HG02571 (cell line): ENCODE results near the gene TLNRD1.
"Not testable (repeated sequence)": the region's sequence is repeated elsewhere in the genome, so short reads cannot be mapped to it uniquely, and the experiment has no call there.

Experiments
- ATAC-seq: cut with Tn5 transposase; IDR thresholded peaks from one replicate; pipeline ENCODE4 v1.9.1; 2021; ENCODE audit warnings: mild to moderate bottlenecking, moderate library complexity; ENCODE audit not compliant: unreplicated experiment

Gene TLNRD1

DNA sequence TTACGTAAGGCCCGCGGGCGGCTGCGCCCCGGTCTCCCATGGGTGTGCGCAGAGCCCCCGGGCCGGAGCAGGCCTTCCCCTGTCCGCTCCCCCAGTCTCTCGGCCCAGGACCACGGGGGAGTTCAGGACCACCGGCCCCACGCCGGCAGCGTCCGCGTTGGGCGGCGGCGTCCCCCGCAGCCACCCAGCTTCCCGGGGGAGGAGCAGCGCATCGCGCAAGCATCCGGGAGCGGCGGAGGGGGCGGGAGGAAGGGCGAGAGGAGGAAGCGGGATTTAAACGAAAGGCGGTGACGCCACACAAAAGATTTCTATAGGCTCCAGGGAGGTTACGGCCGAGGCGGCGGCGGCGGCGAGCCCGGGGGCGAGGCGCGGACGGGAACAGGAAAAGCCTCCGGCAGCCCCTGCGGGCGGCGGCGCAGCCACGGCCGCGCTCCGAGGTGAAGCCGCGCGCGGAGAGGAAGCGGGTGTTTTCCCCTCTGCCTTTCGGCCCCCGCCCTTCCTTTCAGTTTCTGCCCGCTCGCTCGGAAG is at the start of gene TLNRD1:
TSS of gene TLNRD1 (plus strand) at position 300 of the 528 bp plus-strand sequence. CDS start 1,349 bp downstream, outside the sequence.
- ATAC-seq = peak; percentile 55

- ATAC-seq = no peak
These were observed 48.8 kb upstream of the TLNRD1 start for GRCh38 chr15:80951941-80952340.

DNA sequence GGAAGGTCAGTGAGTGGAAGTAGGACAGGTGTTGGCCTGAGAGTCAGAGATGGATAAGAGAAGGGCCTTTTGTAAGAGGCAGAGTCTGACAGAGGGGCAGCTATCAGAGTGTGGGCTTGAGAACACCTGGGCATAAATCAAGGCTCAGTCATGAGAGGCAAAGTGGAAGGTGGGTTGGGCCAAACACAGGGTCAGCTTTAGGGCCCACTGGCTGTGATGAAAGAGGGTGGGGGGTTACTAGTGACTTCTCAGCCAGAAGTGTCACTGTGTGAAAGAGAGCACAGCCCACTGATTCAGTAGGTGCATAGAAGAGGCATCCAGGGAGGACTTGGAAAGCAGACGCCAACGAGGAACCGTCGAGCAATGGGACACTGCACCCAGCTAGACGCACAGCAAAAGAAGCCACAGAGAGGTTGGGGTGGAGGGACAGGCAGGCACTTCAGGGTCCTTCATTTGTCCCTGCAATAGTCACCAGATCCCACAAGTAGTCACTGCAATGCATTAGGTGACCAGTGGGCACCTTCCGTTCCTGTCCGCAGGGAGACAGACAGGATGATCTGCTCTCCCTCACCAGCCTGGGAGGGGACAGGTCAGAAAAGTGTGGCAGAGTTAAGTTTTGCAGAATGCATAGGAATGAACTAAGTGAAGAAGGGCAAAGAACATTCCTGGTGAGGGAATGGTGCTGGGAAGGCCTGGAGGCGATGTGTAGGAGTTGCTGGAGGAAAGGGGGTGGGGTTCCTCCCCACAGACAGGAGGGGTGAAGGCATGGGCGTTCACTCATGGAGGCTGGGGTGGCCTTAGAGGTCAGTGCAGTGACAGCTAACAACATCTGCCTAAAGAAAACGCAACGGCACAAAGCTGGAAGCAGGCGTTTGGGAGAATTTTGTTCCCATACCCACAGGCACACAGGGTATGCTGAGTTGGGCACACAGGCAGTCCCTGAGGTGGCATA is 47.4 kb upstream of the TLNRD1 start:
- no peak for ATAC-seq

DNA sequence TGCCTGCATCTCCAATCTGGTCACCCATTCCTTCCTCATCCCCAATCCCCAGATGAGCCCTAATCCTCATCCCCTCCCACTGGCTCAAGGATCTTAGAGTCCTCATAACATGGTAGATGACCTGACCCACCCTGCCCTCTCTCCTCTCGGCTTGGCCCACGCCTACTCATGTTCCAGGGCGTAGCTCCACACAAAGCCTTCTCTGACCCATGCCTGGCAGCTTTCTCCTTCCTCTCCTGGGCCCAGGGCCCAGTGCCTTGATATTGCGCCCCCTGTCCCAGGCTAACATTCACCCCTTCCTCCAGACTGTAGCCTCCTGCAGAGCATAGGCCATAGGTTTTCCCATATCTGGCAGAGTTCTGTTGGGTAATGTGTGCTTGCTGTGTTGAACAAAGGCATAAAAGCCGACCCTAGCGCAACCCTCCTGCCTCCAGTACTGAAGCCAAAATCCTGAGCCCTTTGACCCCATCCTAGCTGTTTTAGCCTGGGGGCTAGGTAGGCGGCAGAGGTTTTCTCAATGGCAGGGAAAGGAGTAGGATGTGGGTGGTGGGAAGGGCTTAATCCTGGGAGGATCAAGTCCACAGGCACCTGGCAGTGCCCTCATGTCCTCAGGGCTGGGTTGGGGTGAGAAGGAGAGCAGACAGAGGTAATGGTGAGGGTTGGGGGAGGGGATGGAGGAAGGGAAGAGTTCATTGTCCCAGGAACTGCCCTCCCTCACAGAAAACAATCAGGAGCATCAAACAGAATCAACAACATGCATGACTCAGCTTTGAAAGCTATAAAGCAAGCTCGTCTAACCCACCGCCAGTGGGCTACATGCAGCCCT is 46.6 kb upstream of the TLNRD1 start:
- no peak for ATAC-seq

- ATAC-seq = not testable (repeated sequence)
These were observed 44.9 kb upstream of the TLNRD1 start for GRCh38 chr15:80955571-80956452.

- no peak for ATAC-seq
These were observed 43.2 kb upstream of the TLNRD1 start for GRCh38 chr15:80957556-80957955.

GRCh38 chr15:80957976-80958375 is 42.7 kb upstream of the TLNRD1 start:
- no peak for ATAC-seq

- ATAC-seq = no peak
These were observed 41.8 kb upstream of the TLNRD1 start for GRCh38 chr15:80958818-80959495.

- not testable (repeated sequence) for ATAC-seq
These were observed 35.3 kb upstream of the TLNRD1 start for GRCh38 chr15:80965454-80965853.

DNA sequence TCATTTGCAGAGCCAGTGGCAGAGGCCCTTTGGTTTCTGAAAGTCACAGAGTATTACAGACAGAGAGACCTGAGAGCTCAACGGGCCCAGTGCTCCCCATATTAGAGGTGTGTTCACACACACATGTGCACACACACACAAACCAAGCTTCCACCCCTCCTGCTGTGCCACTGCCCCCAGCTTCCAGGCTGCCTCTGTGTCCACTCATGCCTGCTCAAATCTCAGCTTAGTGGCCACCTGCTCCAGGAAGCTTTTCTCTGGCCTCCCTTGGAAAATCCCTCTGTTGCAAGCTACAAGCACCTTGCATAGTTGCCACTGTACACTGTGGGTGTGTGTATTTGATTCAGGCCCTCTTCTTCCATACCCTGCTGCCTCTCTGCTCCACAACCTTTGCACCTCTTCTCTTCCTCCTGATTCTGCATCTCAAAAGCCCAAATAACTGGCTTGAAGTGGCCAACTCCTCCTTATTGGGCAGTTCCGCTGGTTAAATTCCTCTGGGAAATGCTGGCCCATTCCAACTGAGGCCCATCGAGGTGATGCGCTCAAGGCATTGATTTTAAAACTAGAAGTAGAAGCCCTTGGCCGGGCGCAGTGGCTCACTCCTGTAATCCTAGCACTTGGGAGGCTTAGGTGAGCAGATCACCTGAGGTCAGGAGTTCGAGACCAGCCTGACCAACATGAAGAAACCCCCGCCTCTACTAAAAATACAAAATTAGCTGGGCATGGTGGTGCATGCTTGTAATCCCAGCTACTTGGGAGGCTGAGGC is 34.1 kb upstream of the TLNRD1 start:
- ATAC-seq = no peak

- no peak for ATAC-seq
These were observed 33.3 kb upstream of the TLNRD1 start for GRCh38 chr15:80967451-80967850.

DNA sequence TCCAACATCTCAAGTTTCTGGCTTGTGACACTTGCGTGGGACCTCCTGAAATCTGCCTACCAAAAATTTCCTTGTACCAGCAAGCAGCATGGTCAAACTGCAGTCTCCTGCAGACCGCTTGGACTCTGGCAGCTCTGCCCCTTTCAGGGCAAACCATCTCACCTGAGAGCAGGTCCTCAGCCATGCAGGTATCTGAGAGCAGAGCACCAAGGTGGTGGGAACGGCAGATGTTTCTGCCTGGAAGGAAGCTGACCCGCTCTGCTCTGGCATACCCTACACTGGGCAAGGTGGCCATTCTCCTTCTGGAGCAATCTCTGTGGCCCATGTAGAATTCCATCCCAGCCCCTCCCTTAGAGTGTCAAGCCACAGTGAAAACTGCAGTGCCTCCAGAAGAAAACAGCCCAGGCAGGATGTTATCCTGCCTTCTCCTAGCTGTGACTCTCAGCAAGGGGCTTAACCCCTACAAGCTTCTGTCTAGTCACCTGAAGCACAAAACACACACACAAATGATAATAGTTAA is 32.7 kb upstream of the TLNRD1 start:
- no peak for ATAC-seq

GRCh38 chr15:80969316-80969715 is 31.4 kb upstream of the TLNRD1 start:
- ATAC-seq = no peak

GRCh38 chr15:80970018-80970657 is 30.6 kb upstream of the TLNRD1 start:
- no peak for ATAC-seq

DNA sequence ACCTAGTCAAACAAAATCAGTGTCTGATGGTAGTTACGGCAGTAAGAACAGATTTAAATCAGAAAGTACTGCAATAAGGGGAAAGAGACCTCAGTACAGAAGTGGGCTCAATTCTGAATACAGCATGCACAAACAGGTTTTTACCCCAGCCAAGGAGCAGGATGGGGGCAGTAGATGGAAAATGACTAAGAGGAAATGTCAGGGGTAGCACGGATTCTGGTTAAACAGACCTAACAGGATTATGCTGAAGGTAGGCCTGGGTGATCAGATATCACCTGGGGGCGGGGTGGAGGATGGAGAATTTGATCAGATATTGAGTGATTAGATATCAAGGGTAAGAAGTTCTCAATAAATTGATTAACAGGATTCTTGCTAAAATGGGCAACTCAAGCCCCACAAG is 30.1 kb upstream of the TLNRD1 start:
- ATAC-seq = no peak

- ATAC-seq = no peak
These were observed 29.6 kb upstream of the TLNRD1 start for GRCh38 chr15:80971143-80971542.

- ATAC-seq = no peak
These were observed 28.4 kb upstream of the TLNRD1 start for GRCh38 chr15:80972276-80972675.

GRCh38 chr15:80974914-80975313 is 25.8 kb upstream of the TLNRD1 start:
- ATAC-seq = no peak
